ENCODE measurements around the gene SMARCA1. TPM values are rescaled to one million over a fixed set of nuclear protein-coding genes. Genes with fewer than 3 reads are reported as not detected.

The SMARCA1 gene
- total RNA-seq (2014; rRNA removed) (34.8 and 35.6 TPM in 2 replicates), Bru-seq, nascent RNA (percentile 88 among the genes with signal in this experiment), BruChase-seq, experiment 1, labeled RNA remaining after a 6-hour chase (percentile 85 among the genes with signal in this experiment), BruChase-seq, experiment 2, labeled RNA remaining after a 2-hour chase (percentile 91 among the genes with signal in this experiment)
- long read RNA-seq, full-length matches to known transcripts, result 184 of 308 reads
- long read RNA-seq, partial matches to known transcripts, result 61 of 308 reads
- long read RNA-seq, other reads (novel, unspliced or antisense), result 63 of 308 reads

- H3K4me2 ChIP-seq (ENCODE audit: low read length), result peak within 1 kb of the TSS; percentile 89
- peak within 1 kb of the TSS; percentile 97 for H3K4me3 ChIP-seq (ENCODE audit: low read length)
- BruUV-seq (replicated peaks), result no TSS peak
- peak within 1 kb of the TSS; percentile 83 for H3K9ac ChIP-seq (ENCODE audit: low read length)
- no peaks in the 10 kb centered on the region for H3K9me2 ChIP-seq (replicated peaks; ENCODE audit: low read length)
- ChIA-PET POLR2A (ENCODE audit: unreplicated experiment) (no interaction called here), CTCF (no interaction called here)
- no peaks in the 10 kb centered on the region for H3K36me3 ChIP-seq (ENCODE audit: low read depth, low read length)
- peaks cover 4% of the 10 kb centered on the region for H3F3A ChIP-seq (ENCODE audit: low read length, unreplicated experiment)
- no peak for TF ChIP-seq CTCF (conservative IDR thresholded peaks at IDR 0.05; ENCODE audit: low read depth, low read length)
- TF ChIP-seq EZH2 (IDR thresholded peaks at IDR 0.05; ENCODE audit: low read length, unreplicated experiment), result no peak
- TF ChIP-seq EZH2phosphoT487 (IDR thresholded peaks at IDR 0.05; ENCODE audit: borderline replicate concordance, low read length), result no peak
- peak within 1 kb of the TSS; percentile 29; the same call in 1 of the 2 replicates for H3K27ac ChIP-seq (ENCODE audit: low read length)
- peaks cover 36% of the 10 kb centered on the region for H3K79me2 ChIP-seq (ENCODE audit: low read length)
- H4K20me1 ChIP-seq (ENCODE audit: low read length), result no peaks in the 10 kb centered on the region
- H3K9me3 ChIP-seq (ENCODE audit: low read length), result no peaks in the 10 kb centered on the region
- no peaks in the 10 kb centered on the region for H3K4me1 ChIP-seq (ENCODE audit: insufficient read depth, low read length)
- ATAC-seq (peak; percentile 47), DNase-seq (peak; percentile 12)
- peak within 1 kb of the TSS; percentile 97 for H2AFZ ChIP-seq (ENCODE audit: low read length)
- no peaks in the 10 kb centered on the region for H3K27me3 ChIP-seq (ENCODE audit: low read length)
- intact Hi-C loops (cut with micrococcal nuclease), result loop anchor here (2.0 kb wide), 1 partner anchor 18 kb away; the partner anchor contains the start of gene OCRL
Measured at GRCh38 chrX:129523079-129523911, at the start of gene SMARCA1. Gene SMARCA1, minus strand, starts transcription at chrX:129523490. Its CDS starts 120 bp downstream, at chrX:129523370.

GRCh38 chrX:129572422-129572821, 49.1 kb upstream of the SMARCA1 start:
- no peaks in the 10 kb centered on the region for H3K9me2 ChIP-seq (replicated peaks; ENCODE audit: low read length)
- no TSS peak for BruUV-seq (replicated peaks)
- ChIA-PET POLR2A (ENCODE audit: unreplicated experiment) (no interaction called here), CTCF (no interaction called here)
- no peak overlapping the region for H3K4me3 ChIP-seq (ENCODE audit: low read length)
- no peaks in the 10 kb centered on the region for H4K20me1 ChIP-seq (ENCODE audit: low read length)
- ATAC-seq, result no peak
- H3K9ac ChIP-seq (ENCODE audit: low read length), result no peak overlapping the region
- H3K4me1 ChIP-seq (ENCODE audit: insufficient read depth, low read length), result no peaks in the 10 kb centered on the region
- H3K79me2 ChIP-seq (ENCODE audit: low read length), result no peaks in the 10 kb centered on the region
- no peak overlapping the region for H2AFZ ChIP-seq (ENCODE audit: low read length)
- H3F3A ChIP-seq (ENCODE audit: low read length, unreplicated experiment), result no peaks in the 10 kb centered on the region
- no peak overlapping the region for H3K27ac ChIP-seq (ENCODE audit: low read length)
- H3K27me3 ChIP-seq (ENCODE audit: low read length), result no peaks in the 10 kb centered on the region
- TF ChIP-seq CTCF (conservative IDR thresholded peaks at IDR 0.05; ENCODE audit: low read depth, low read length), result no peak
- TF ChIP-seq EZH2phosphoT487 (IDR thresholded peaks at IDR 0.05; ENCODE audit: borderline replicate concordance, low read length), result no peak
- TF ChIP-seq EZH2 (IDR thresholded peaks at IDR 0.05; ENCODE audit: low read length, unreplicated experiment), result no peak
- H3K9me3 ChIP-seq (ENCODE audit: low read length), result no peaks in the 10 kb centered on the region
- intact Hi-C loops (cut with micrococcal nuclease), result no loop called here
- H3K36me3 ChIP-seq (ENCODE audit: low read depth, low read length), result peaks cover 37% of the 10 kb centered on the region
- no peak for DNase-seq
- no peak overlapping the region for H3K4me2 ChIP-seq (ENCODE audit: low read length)
